GM18511 (cell line): Measurements from ENCODE around the gene DPY19L3.
"Not testable (repeated sequence)": the region's sequence is repeated elsewhere in the genome, so short reads cannot be mapped to it uniquely, and the experiment has no call there.

Experiments used
- ATAC-seq: cut with Tn5 transposase; IDR thresholded peaks from one replicate; pipeline ENCODE4 v1.9.1; 2021; ENCODE audit warnings: mild to moderate bottlenecking, moderate library complexity; ENCODE audit not compliant: unreplicated experiment

The DPY19L3 gene

DNA sequence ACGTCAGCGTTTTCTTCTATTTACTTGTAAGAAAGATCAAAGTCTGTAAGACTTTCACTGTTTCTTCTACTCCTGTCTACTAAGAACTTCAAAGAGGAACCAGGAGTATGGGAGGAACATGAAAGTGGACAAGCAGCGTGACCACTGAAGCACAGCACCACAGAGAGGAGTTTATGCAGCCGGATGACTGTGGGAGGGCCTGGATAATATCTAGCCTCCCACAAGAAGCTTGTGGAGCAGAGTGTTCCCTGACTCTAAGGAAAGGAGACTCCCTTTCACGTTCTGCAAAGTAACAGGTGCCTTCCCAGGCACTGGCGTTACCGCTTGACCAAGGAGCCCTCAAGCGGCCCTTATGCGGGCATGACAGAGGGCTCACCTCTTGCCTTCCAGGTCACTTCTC is 91.8 kb downstream of the DPY19L3 start:
- no peak for ATAC-seq

DNA sequence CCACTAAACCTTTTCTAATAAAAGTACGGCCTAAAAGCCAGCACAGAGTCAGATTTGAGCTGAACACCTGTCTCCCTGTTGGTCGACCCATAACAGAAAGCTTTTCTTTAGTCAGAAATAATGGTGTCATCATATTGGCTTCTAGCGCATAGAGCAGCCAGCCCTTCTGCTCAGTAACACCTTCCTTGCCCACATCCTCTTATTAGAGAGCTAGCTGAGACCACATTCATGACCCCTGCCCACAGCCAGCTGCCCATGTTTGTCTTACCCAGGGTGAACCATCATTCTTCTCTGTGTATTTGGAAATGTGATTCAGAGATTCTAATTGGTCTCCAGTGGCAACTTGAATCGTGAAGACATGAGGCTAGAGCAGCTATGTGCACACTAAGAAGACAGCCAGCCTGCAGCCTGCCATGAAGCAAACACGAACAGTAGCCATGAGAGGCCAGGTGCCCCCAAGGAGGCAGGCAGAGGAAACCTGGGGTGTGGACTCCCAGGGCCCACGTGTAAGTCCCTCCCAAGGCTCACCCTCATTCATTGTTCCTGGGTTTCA is 93.2 kb downstream of the DPY19L3 start:
- ATAC-seq = no peak

DNA sequence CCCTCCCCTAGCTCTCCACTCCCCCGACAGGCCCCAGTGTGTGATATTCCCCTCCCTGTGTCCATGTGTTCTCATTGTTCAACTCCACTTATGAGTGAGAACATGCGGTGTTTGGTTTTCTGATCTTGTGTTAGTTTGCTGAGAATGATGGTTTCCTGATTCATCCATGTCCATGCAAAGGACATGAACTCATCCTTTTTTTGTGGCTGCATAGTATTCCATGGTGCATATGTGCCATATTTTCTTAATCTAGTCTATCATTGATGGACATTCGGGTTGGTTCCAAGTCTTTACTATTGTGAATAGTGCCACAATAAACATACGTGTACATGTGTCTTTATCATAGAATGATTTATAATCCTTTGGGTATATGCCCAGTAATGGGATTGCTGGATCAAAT is 106.9 kb downstream of the DPY19L3 start:
- not testable (repeated sequence) for ATAC-seq

DNA sequence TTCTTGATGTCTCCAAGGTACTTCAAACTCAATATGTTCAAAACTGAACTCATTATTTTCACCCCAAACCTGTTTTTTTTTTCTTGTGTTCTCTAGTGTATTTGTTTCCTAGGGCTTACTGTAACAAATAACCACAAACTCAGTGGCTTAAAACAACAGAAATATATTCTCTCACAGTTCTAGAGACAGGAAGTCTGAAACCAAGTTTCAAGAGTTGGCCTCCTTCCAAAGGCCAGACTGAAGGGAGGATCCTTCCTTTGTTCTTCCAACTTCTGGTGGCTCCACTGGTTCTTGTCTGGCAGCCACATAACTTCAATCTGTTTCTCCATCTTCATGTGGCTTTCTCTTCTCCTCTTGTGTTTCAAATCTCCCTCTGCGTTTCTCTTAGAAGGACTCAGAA is 113.5 kb downstream of the DPY19L3 start:
- no peak for ATAC-seq

DNA sequence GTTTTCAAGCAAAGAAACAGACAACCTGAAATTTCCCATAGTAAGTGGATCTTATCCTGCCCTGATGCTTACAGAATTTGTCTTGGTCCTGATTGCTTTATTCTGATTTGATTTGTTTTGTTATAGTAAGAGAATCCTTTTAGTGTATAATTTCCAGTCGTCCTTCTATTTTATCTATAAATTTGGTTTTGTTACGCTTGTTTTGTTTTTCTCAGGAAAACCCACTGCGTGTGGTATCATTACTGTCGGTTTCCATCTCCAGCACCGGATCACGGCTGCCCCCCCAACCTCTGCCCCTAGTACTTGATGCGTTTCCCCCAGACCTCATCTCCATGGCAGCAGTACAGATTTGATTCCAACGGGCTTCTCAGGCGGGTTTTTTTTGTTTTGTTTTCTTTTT is 117.4 kb downstream of the DPY19L3 start:
- ATAC-seq = no peak

DNA sequence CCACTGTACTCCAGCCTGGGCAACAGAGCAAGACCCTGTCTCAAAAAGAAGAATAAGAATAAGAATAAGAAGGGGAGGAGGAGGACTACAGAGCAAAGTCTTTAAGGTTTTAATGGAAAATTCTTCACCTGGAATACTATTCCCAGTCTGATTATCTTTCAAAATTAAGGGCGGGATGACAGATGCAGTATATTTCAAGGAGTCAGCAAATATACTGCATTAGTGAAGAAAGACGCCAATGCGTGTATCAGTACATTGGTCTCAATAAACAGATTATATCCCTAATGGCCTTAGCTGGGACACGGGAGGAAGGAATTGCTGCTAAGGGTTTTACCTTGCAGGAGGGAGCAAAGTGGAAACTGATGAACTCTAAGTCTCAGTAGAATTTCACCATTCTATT is 121.3 kb downstream of the DPY19L3 start:
- no peak for ATAC-seq

DNA sequence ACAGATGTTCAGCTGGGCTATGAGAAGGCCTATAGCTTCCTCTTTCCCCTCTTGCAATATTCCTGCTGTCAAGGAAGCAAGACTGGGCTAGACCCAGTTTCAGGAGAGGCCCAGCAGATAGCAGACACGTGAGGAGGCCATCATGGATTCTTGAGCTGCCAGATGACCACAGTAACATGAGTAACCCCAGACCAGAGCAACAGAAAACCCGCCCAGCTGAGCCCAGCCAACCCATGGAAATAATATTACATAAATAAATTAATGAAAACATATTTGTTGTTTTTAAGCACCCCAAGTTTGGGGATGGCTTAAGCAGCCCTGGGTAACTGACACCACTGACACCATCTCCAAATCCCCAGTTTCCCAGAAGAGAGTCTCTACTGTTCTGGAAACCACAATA is 125.2 kb downstream of the DPY19L3 start:
- no peak for ATAC-seq

DNA sequence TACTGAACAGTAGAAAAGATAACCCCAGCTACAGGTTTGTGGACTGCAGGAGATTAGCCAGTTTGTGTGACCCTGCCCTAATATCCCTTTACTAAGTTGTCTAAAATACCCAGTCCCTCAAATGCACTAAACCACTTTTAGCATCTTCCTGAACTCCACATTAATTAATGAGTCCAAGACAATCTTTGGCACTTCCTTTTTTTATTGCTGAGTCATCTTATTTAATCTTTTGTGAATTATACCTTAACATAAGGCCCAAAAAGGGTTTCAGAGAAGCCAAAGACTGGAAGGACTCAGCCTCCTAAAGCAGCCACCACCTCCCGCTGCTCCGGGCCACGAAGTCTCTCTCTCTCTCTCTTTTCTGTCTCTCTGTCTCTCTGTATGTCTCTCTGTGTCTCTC is 126.7 kb downstream of the DPY19L3 start:
- no peak for ATAC-seq
